Nephron (organoid): ENCODE measurements around the gene PTGDR2.

Source experiments
- H3K27ac Mint-ChIP-seq, 3 experiments: 2 replicates each; pipeline ENCODE4 v1.8.0; 2020; ENCODE audit warnings: mixed read lengths in 3 of 3, mild to moderate bottlenecking in 2 of 3, moderate library complexity in 1 of 3
- H3K27me3 Mint-ChIP-seq: 2 replicates; pipeline ENCODE4 v1.8.0; 2021; ENCODE audit warnings: low read depth, mild to moderate bottlenecking, moderate library complexity, mixed read lengths
- H3K36me3 Mint-ChIP-seq: 2 replicates; pipeline ENCODE4 v1.8.0; 2020; ENCODE audit warnings: low read depth, mixed read lengths
- H3K4me1 Mint-ChIP-seq: 2 replicates; pipeline ENCODE4 v1.8.0; 2020; ENCODE audit warnings: mixed read lengths
- H3K4me3 Mint-ChIP-seq, 3 experiments: 2 replicates each; pipeline ENCODE4 v1.8.0; 2020; ENCODE audit warnings: mild to moderate bottlenecking in 3 of 3, mixed read lengths in 3 of 3, moderate library complexity in 2 of 3
- H3K9me3 Mint-ChIP-seq: 2 replicates; pipeline ENCODE4 v1.8.0; 2020; ENCODE audit warnings: mixed read lengths
- TF ChIP-seq, protein P1 (sequence below), 3 experiments: fragments of 200-600 bp; sonication (generic); IDR thresholded peaks; one replicate each; pipeline ENCODE4 v1.5.0; 2021; ENCODE audit warnings: antibody characterized with exemption in 3 of 3; ENCODE audit not compliant: unreplicated experiment in 3 of 3

Gene PTGDR2

DNA sequence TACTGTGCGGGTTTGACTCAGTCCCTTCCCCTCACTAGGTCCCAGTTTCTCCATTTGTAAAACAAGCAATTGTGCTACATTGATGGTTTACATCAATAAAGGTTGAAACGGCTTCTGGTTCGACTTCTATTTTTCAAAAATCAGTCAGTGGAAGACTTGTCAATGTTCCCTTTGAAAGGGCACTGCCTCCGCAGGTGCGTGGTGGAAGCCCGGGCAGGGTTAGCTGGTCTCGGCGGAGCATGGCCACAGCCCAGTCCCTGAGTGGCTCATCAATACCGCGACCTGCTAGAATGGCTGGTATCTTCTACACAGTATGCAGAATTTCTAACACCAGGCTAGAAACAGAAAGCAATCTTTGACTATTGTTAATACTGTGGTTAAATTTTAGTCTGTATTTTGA, 54.6 kb downstream of the PTGDR2 start:
- Mint-ChIP-seq H3K4me3 (no peak overlapping the region), H3K27me3 (peaks cover 20% of the 10 kb centered on the region), H3K4me1 (no peaks in the 10 kb centered on the region), H3K9me3 (no peaks in the 10 kb centered on the region), H3K27ac (no peak overlapping the region), H3K36me3 (no peaks in the 10 kb centered on the region)
- TF ChIP-seq, protein P1, sequence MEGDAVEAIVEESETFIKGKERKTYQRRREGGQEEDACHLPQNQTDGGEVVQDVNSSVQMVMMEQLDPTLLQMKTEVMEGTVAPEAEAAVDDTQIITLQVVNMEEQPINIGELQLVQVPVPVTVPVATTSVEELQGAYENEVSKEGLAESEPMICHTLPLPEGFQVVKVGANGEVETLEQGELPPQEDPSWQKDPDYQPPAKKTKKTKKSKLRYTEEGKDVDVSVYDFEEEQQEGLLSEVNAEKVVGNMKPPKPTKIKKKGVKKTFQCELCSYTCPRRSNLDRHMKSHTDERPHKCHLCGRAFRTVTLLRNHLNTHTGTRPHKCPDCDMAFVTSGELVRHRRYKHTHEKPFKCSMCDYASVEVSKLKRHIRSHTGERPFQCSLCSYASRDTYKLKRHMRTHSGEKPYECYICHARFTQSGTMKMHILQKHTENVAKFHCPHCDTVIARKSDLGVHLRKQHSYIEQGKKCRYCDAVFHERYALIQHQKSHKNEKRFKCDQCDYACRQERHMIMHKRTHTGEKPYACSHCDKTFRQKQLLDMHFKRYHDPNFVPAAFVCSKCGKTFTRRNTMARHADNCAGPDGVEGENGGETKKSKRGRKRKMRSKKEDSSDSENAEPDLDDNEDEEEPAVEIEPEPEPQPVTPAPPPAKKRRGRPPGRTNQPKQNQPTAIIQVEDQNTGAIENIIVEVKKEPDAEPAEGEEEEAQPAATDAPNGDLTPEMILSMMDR (IDR thresholded peaks at IDR 0.05; ENCODE audit: unreplicated experiment in 3 of 3) = no peak
